K562 (cell line): ENCODE measurements around the gene FUNDC1. TPM values are rescaled to one million over a fixed set of nuclear protein-coding genes. Genes with fewer than 3 reads are reported as not detected.

Experiments used
- ATAC-seq: fragments of 200-7000 bp; cut with Tn5 transposase; 3 replicates; pipeline ENCODE4 v1.9.1; 2020; ENCODE audit warnings: moderate library complexity
- BruUV-seq: library from RNA; stranded (reverse); fragments of 400-500 nt; replicated peaks from 2 replicates; lab custom pipeline; 2021; lab: Mats Ljungman, UMichigan
- CTCF ChIA-PET: fragments of 300-600 bp; formaldehyde crosslinking; extraction: SDS; loops from one replicate; lab custom pipeline; 2021; ENCODE audit warnings: low intra/inter-chr PET ratio; lab: Yijun Ruan, JAX
- POLR2A ChIA-PET: fragments of 300-600, 350-650 bp; sonication (Branson Sonifier 250); formaldehyde crosslinking; extraction: SDS; loops from one replicate; lab custom pipeline; 2021; ENCODE audit warnings: antibody characterized with exemption, inconsistent platforms; lab: Yijun Ruan, JAX
- DNase-seq, 4 experiments: peaks; one replicate each; pipeline versions ENCODE4 v3.0.0 to v3.0.0-alpha.2; 2011 to 2018; ENCODE audit warnings: low spot score in 3 of 4, mixed read lengths in 3 of 4; ENCODE audit errors: extremely low read depth in 1 of 4
- FAIRE-seq: peaks from 2 replicates; lab custom pipeline; 2011; peaks lifted over from hg19 to GRCh38; lab: Jason Lieb, UNC
- H2AFZ ChIP-seq: 2 replicates; pipeline ENCODE4 v1.6.0; 2011; ENCODE audit warnings: low read depth, low read length, control low read depth, inconsistent platforms
- H3K27ac ChIP-seq: fragments of 200-600 bp; 3 replicates; pipeline ENCODE4 v1.8.0; 2011; ENCODE audit warnings: low read depth, mild to moderate bottlenecking, control low read depth, inconsistent platforms, low read length, moderate library complexity, mixed read lengths; ENCODE audit errors: extremely low read depth
- H3K27me3 ChIP-seq, 2 experiments: fragments of 300-600 bp in 1 of 2; 2 replicates in 1 of 2; 3 replicates in 1 of 2; pipeline versions ENCODE4 v1.6.0 to v1.8.0; 2011; ENCODE audit warnings: inconsistent platforms in 2 of 2, low read length in 2 of 2, mild to moderate bottlenecking in 1 of 2, mixed read lengths in 1 of 2, moderate library complexity in 1 of 2; ENCODE audit not compliant: control insufficient read depth in 2 of 2, insufficient read depth in 2 of 2
- H3K36me3 ChIP-seq: fragments of 300-600 bp; 3 replicates; pipeline ENCODE4 v1.8.0; 2011; ENCODE audit warnings: mild to moderate bottlenecking, low read length, inconsistent platforms; ENCODE audit not compliant: control insufficient read depth, insufficient read depth
- H3K4me1 ChIP-seq, 2 experiments: fragments of 200-600 bp in 1 of 2; replicated peaks in 1 of 2; 2 replicates in 1 of 2; 3 replicates in 1 of 2; pipeline versions ENCODE4 v1.5.1 to v1.8.0; 2011; ENCODE audit warnings: inconsistent platforms in 2 of 2, low read length in 2 of 2, mild to moderate bottlenecking in 1 of 2, mixed read lengths in 1 of 2, moderate library complexity in 1 of 2; ENCODE audit not compliant: control insufficient read depth in 2 of 2, insufficient read depth in 2 of 2
- H3K4me2 ChIP-seq: 2 replicates; pipeline ENCODE4 v1.6.1; 2011; ENCODE audit warnings: low read length, control low read depth, inconsistent platforms, mixed read lengths; ENCODE audit not compliant: insufficient read depth
- H3K4me3 ChIP-seq: fragments of 200-600 bp; sonication (generic), shearing (Covaris generic); 2 replicates; pipeline ENCODE4 v1.5.1; 2016; ENCODE audit warnings: control low read depth, inconsistent platforms
- H3K79me2 ChIP-seq: fragments of 200-600 bp; 3 replicates; pipeline ENCODE4 v1.8.0; 2011; ENCODE audit warnings: low read length, inconsistent platforms; ENCODE audit not compliant: control insufficient read depth, insufficient read depth
- H3K9ac ChIP-seq, 2 experiments: 2 replicates each; pipeline versions ENCODE4 v1.6.0 to v1.6.1; 2011; ENCODE audit warnings: low read depth in 2 of 2, low read length in 2 of 2, control low read depth in 1 of 2, inconsistent platforms in 1 of 2, mild to moderate bottlenecking in 1 of 2, mixed read lengths in 1 of 2; ENCODE audit not compliant: insufficient read depth in 1 of 2
- H3K9me1 ChIP-seq: one replicate; pipeline ENCODE4 v1.6.0; 2011; ENCODE audit warnings: inconsistent platforms, mild to moderate bottlenecking, low read length, moderate library complexity; ENCODE audit not compliant: control insufficient read depth, insufficient read depth
- H3K9me3 ChIP-seq: replicated peaks from 2 replicates; pipeline ENCODE4 v1.5.1; 2011; ENCODE audit warnings: low read depth, low read length, inconsistent platforms; ENCODE audit not compliant: control insufficient read depth, insufficient read depth
- H4K20me1 ChIP-seq: replicated peaks from 2 replicates; pipeline ENCODE4 v1.6.1; 2011; ENCODE audit warnings: low read length, inconsistent platforms, mixed read lengths; ENCODE audit not compliant: control insufficient read depth, insufficient read depth
- DIDO1 ChIP-seq: fragments of 450-650 bp; IDR thresholded peaks from 2 replicates; pipeline ENCODE4 v1.6.1; 2016; ENCODE audit warnings: low read depth, missing biosample characterization, missing genetic modification characterization
- ESRRB ChIP-seq: fragments of 250-450 bp; sonication (Bioruptor Pico); IDR thresholded peaks from 2 replicates; pipeline ENCODE4 v1.5.0; 2020; ENCODE audit warnings: mild to moderate bottlenecking, moderate library complexity, borderline replicate concordance
- NEUROD1 ChIP-seq: fragments of 150-350 bp; IDR thresholded peaks from 2 replicates; pipeline ENCODE4 v1.6.1; 2014; ENCODE audit warnings: borderline replicate concordance, low read length, low read depth; ENCODE audit not compliant: partially characterized antibody
- RAD51 ChIP-seq: fragments of 450-650 bp; IDR thresholded peaks from 2 replicates; pipeline ENCODE4 v1.7.1; 2016; ENCODE audit warnings: low read depth, mild to moderate bottlenecking, borderline replicate concordance
- TRIM28 ChIP-seq: fragments of 450-650 bp; IDR thresholded peaks from 2 replicates; pipeline ENCODE4 v1.6.1; 2017
- ZNF384 ChIP-seq: IDR thresholded peaks from 2 replicates; pipeline ENCODE4 v1.6.1; 2012; ENCODE audit warnings: low read depth, low read length, improper control_type of control experiment
- WGBS: fragments of 100-300 bp; shearing (Covaris generic); methylation state at CpG from one replicate; pipeline ENCODE4 v1.1.6; 2016; ENCODE audit warnings: low coverage, mixed read lengths; ENCODE audit not compliant: insufficient coverage; ENCODE audit errors: missing lambda C conversion rate; 5-methylcytosine and 5-hydroxymethylcytosine counted together
- in situ Hi-C: fragments of 300-500 bp; cut with MboI; formaldehyde crosslinking; loops from 4 replicates; pipeline ENCODE4 v1.15.0; 2018; ENCODE audit warnings: inconsistent platforms, mixed read lengths
- intact Hi-C: fragments of 100-400 bp; cut with micrococcal nuclease; formaldehyde crosslinking; loops from 2 replicates; pipeline ENCODE4 v1.14.2; 2022
- polyA plus RNA-seq, 8 experiments: library from polyadenylated mRNA; depleted of rRNA in 4 of 8; stranded (reverse) in 5 of 8; unstranded in 3 of 8; fragments of >200 nt; fragmentation: Nextera tagmentation in 2 of 8; fragmentation: Illumina TruSeq in 1 of 8; extraction: Ambion mirVana in 2 of 8; extraction: Trizol in 1 of 8; gene quantifications; 2 replicates each; pipeline versions ENCODE4 v1.2.1 to v1.2.3, GENCODE V29; 2011 to 2014; ENCODE audit warnings: inconsistent platforms in 1 of 8, missing spikeins in 1 of 8
- total RNA-seq, 7 experiments: library from RNA; depleted of rRNA in 6 of 7; stranded (reverse); fragments of >200 nt in 6 of 7; fragmentation: Illumina TruSeq in 2 of 7; extraction: Trizol in 2 of 7; gene quantifications; 2 replicates each; pipeline versions ENCODE4 v1.2.1 to v1.2.3, GENCODE V29; 2011 to 2021; ENCODE audit warnings: low replicate concordance in 1 of 7
- TF ChIP-seq, protein P1 (sequence below), 3 experiments: IDR thresholded peaks in 2 of 3; conservative IDR thresholded peaks in 1 of 3; 2 replicates each; pipeline ENCODE4 v1.5.1; 2011 to 2012; ENCODE audit warnings: low read length in 3 of 3, mild to moderate bottlenecking in 3 of 3, control low read depth in 2 of 3, improper control_type of control experiment in 1 of 3, inconsistent platforms in 1 of 3, low read depth in 1 of 3, mixed read lengths in 1 of 3, moderate library complexity in 1 of 3; ENCODE audit not compliant: insufficient read depth in 2 of 3
- TF ChIP-seq, protein P2 (sequence below), 2 experiments: fragments of 450-650 bp in 1 of 2; sonication (generic) in 1 of 2; formaldehyde crosslinking; conservative IDR thresholded peaks; 2 replicates each; pipeline versions ENCODE4 v1.4.0 to v1.8.1; 2020 to 2022; ENCODE audit warnings: mild to moderate bottlenecking in 1 of 2, missing genetic modification reagents in 1 of 2
- TF ChIP-seq, protein P3 (sequence below), 2 experiments: fragments of 250-450 bp in 1 of 2; fragments of 450-650 bp in 1 of 2; sonication (Bioruptor Pico) in 1 of 2; IDR thresholded peaks; 2 replicates each; pipeline versions ENCODE4 v1.6.1 to v1.8.0; 2016 to 2021; ENCODE audit warnings: mild to moderate bottlenecking in 2 of 2, moderate library complexity in 2 of 2, missing compliant biosample characterization in 1 of 2, missing genetic modification characterization in 1 of 2
- TF ChIP-seq, protein P4 (sequence below): sonication (generic); IDR thresholded peaks from 2 replicates; pipeline ENCODE4 v1.6.1; 2016
- TF ChIP-seq, protein P5 (sequence below): fragments of 250-450 bp; sonication (Bioruptor Pico); IDR thresholded peaks from 2 replicates; pipeline ENCODE4 v1.8.0; 2021; ENCODE audit warnings: moderate library complexity, mild to moderate bottlenecking, inconsistent platforms

Gene FUNDC1
- total and polyA plus RNA-seq, 9 of the 15 experiments (the other 6 are each of a cell fraction or from before 2014, with no cell fraction given) = 15.6 to 59.1 (median 29.3) TPM

DNA sequence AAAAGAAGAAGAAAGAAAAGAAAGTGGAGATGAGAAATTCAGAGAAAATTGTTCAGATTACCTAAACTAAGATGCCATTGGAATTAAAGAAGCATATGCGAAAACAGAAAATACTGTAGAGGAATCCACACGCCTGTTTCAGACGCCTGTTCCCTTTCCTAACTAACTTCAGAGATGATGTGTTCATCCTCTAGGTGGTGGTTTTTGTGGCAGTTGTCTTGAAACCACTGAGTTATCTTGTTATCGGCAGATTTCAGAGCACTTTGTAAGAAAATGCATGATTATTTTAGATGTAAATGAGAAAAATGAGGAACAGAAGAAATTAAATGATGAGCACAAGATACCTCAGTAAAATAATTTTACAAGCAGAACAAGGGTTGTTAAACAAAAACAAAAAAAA, 48.3 kb downstream of the FUNDC1 start:
- Histone ChIP-seq H3K4me1 (no peaks in the 10 kb centered on the region; a peak in 1 of 5 replicates), H4K20me1 (no peaks in the 10 kb centered on the region), H3K27ac (no peak overlapping the region), H3K36me3 (no peaks in the 10 kb centered on the region), H3K9me3 (no peaks in the 10 kb centered on the region), H3K27me3 (no peaks in the 10 kb centered on the region), H3K4me3 (no peak overlapping the region), H2AFZ (no peak overlapping the region), H3K9ac (no peak overlapping the region), H3K79me2 (no peaks in the 10 kb centered on the region), H3K4me2 (no peak overlapping the region), H3K9me1 (no peaks in the 10 kb centered on the region)
- in situ Hi-C loops (no loop called here), intact Hi-C loops (no loop called here)
- BruUV-seq = no TSS peak
- no peak for FAIRE-seq
- ChIA-PET CTCF (no interaction called here), POLR2A (no interaction called here)
- DNase-seq = no peak
- ATAC-seq = no peak
- TF ChIP-seq, protein P1, sequence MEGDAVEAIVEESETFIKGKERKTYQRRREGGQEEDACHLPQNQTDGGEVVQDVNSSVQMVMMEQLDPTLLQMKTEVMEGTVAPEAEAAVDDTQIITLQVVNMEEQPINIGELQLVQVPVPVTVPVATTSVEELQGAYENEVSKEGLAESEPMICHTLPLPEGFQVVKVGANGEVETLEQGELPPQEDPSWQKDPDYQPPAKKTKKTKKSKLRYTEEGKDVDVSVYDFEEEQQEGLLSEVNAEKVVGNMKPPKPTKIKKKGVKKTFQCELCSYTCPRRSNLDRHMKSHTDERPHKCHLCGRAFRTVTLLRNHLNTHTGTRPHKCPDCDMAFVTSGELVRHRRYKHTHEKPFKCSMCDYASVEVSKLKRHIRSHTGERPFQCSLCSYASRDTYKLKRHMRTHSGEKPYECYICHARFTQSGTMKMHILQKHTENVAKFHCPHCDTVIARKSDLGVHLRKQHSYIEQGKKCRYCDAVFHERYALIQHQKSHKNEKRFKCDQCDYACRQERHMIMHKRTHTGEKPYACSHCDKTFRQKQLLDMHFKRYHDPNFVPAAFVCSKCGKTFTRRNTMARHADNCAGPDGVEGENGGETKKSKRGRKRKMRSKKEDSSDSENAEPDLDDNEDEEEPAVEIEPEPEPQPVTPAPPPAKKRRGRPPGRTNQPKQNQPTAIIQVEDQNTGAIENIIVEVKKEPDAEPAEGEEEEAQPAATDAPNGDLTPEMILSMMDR (IDR thresholded peaks at IDR 0.05 in 2 of 3, conservative IDR thresholded peaks at IDR 0.05 in 1 of 3; ENCODE audit: insufficient read depth in 2 of 3, low read depth in 1 of 3, low read length in 3 of 3) = peak in 1 of 3 experiments; percentile 2; a peak in 1 of 6 replicates
- TF ChIP-seq, protein P2, sequence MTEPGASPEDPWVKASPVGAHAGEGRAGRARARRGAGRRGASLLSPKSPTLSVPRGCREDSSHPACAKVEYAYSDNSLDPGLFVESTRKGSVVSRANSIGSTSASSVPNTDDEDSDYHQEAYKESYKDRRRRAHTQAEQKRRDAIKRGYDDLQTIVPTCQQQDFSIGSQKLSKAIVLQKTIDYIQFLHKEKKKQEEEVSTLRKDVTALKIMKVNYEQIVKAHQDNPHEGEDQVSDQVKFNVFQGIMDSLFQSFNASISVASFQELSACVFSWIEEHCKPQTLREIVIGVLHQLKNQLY (CRISPR knock-in tag; conservative IDR thresholded peaks at IDR 0.05) = no peak
- TF ChIP-seq RAD51 (no peak), ZNF384 (no peak), NEUROD1 (no peak), DIDO1 (tag) (no peak), ESRRB (no peak), TRIM28 (no peak)
- TF ChIP-seq, protein P3, sequence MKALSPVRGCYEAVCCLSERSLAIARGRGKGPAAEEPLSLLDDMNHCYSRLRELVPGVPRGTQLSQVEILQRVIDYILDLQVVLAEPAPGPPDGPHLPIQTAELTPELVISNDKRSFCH (CRISPR knock-in tag; IDR thresholded peaks at IDR 0.05) = no peak
- TF ChIP-seq, protein P3 (tag; IDR thresholded peaks at IDR 0.05) = no peak
- TF ChIP-seq, protein P4, sequence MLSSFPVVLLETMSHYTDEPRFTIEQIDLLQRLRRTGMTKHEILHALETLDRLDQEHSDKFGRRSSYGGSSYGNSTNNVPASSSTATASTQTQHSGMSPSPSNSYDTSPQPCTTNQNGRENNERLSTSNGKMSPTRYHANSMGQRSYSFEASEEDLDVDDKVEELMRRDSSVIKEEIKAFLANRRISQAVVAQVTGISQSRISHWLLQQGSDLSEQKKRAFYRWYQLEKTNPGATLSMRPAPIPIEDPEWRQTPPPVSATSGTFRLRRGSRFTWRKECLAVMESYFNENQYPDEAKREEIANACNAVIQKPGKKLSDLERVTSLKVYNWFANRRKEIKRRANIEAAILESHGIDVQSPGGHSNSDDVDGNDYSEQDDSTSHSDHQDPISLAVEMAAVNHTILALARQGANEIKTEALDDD = 0 out of 2 replicates have a peak, but pooled peaks have one; percentile 12
- TF ChIP-seq, protein P5, sequence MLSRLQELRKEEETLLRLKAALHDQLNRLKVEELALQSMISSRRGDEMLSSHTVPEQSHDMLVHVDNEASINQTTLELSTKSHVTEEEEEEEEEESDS (CRISPR knock-in tag) = no peak
- WGBS = 39% methylated on average over 4 of the region's 4 CpGs
